K562 (cell line): Measurements from ENCODE around the gene GRAMD1B. TPM values are rescaled to one million over a fixed set of nuclear protein-coding genes. Genes with fewer than 3 reads are reported as not detected.

Source experiments
- ATAC-seq: fragments of 200-7000 bp; cut with Tn5 transposase; 3 replicates; pipeline ENCODE4 v1.9.1; 2020; ENCODE audit warnings: moderate library complexity
- BruUV-seq: library from RNA; stranded (reverse); fragments of 400-500 nt; replicated peaks from 2 replicates; lab custom pipeline; 2021; lab: Mats Ljungman, UMichigan
- CTCF ChIA-PET: fragments of 300-600 bp; formaldehyde crosslinking; extraction: SDS; loops from one replicate; lab custom pipeline; 2021; ENCODE audit warnings: low intra/inter-chr PET ratio; lab: Yijun Ruan, JAX
- POLR2A ChIA-PET: fragments of 300-600, 350-650 bp; sonication (Branson Sonifier 250); formaldehyde crosslinking; extraction: SDS; loops from one replicate; lab custom pipeline; 2021; ENCODE audit warnings: antibody characterized with exemption, inconsistent platforms; lab: Yijun Ruan, JAX
- DNase-seq, 4 experiments: peaks; one replicate each; pipeline versions ENCODE4 v3.0.0 to v3.0.0-alpha.2; 2011 to 2018; ENCODE audit warnings: low spot score in 3 of 4, mixed read lengths in 3 of 4; ENCODE audit errors: extremely low read depth in 1 of 4
- FAIRE-seq: peaks from 2 replicates; lab custom pipeline; 2011; peaks lifted over from hg19 to GRCh38; lab: Jason Lieb, UNC
- H2AFZ ChIP-seq: 2 replicates; pipeline ENCODE4 v1.6.0; 2011; ENCODE audit warnings: low read depth, low read length, control low read depth, inconsistent platforms
- H3K27ac ChIP-seq: fragments of 200-600 bp; 3 replicates; pipeline ENCODE4 v1.8.0; 2011; ENCODE audit warnings: low read depth, mild to moderate bottlenecking, control low read depth, inconsistent platforms, low read length, moderate library complexity, mixed read lengths; ENCODE audit errors: extremely low read depth
- H3K27me3 ChIP-seq, 2 experiments: fragments of 300-600 bp in 1 of 2; 2 replicates in 1 of 2; 3 replicates in 1 of 2; pipeline versions ENCODE4 v1.6.0 to v1.8.0; 2011; ENCODE audit warnings: inconsistent platforms in 2 of 2, low read length in 2 of 2, mild to moderate bottlenecking in 1 of 2, mixed read lengths in 1 of 2, moderate library complexity in 1 of 2; ENCODE audit not compliant: control insufficient read depth in 2 of 2, insufficient read depth in 2 of 2
- H3K36me3 ChIP-seq: fragments of 300-600 bp; 3 replicates; pipeline ENCODE4 v1.8.0; 2011; ENCODE audit warnings: mild to moderate bottlenecking, low read length, inconsistent platforms; ENCODE audit not compliant: control insufficient read depth, insufficient read depth
- H3K4me1 ChIP-seq, 2 experiments: fragments of 200-600 bp in 1 of 2; replicated peaks in 1 of 2; 2 replicates in 1 of 2; 3 replicates in 1 of 2; pipeline versions ENCODE4 v1.5.1 to v1.8.0; 2011; ENCODE audit warnings: inconsistent platforms in 2 of 2, low read length in 2 of 2, mild to moderate bottlenecking in 1 of 2, mixed read lengths in 1 of 2, moderate library complexity in 1 of 2; ENCODE audit not compliant: control insufficient read depth in 2 of 2, insufficient read depth in 2 of 2
- H3K4me2 ChIP-seq: 2 replicates; pipeline ENCODE4 v1.6.1; 2011; ENCODE audit warnings: low read length, control low read depth, inconsistent platforms, mixed read lengths; ENCODE audit not compliant: insufficient read depth
- H3K4me3 ChIP-seq: fragments of 200-600 bp; sonication (generic), shearing (Covaris generic); 2 replicates; pipeline ENCODE4 v1.5.1; 2016; ENCODE audit warnings: control low read depth, inconsistent platforms
- H3K79me2 ChIP-seq: fragments of 200-600 bp; 3 replicates; pipeline ENCODE4 v1.8.0; 2011; ENCODE audit warnings: low read length, inconsistent platforms; ENCODE audit not compliant: control insufficient read depth, insufficient read depth
- H3K9ac ChIP-seq, 2 experiments: 2 replicates each; pipeline versions ENCODE4 v1.6.0 to v1.6.1; 2011; ENCODE audit warnings: low read depth in 2 of 2, low read length in 2 of 2, control low read depth in 1 of 2, inconsistent platforms in 1 of 2, mild to moderate bottlenecking in 1 of 2, mixed read lengths in 1 of 2; ENCODE audit not compliant: insufficient read depth in 1 of 2
- H3K9me1 ChIP-seq: one replicate; pipeline ENCODE4 v1.6.0; 2011; ENCODE audit warnings: inconsistent platforms, mild to moderate bottlenecking, low read length, moderate library complexity; ENCODE audit not compliant: control insufficient read depth, insufficient read depth
- H3K9me3 ChIP-seq: replicated peaks from 2 replicates; pipeline ENCODE4 v1.5.1; 2011; ENCODE audit warnings: low read depth, low read length, inconsistent platforms; ENCODE audit not compliant: control insufficient read depth, insufficient read depth
- H4K20me1 ChIP-seq: replicated peaks from 2 replicates; pipeline ENCODE4 v1.6.1; 2011; ENCODE audit warnings: low read length, inconsistent platforms, mixed read lengths; ENCODE audit not compliant: control insufficient read depth, insufficient read depth
- ARID2 ChIP-seq: fragments of 450-650 bp; IDR thresholded peaks from 2 replicates; pipeline ENCODE4 v1.6.1; 2017; ENCODE audit warnings: antibody characterized with exemption, mild to moderate bottlenecking
- HMGN3 ChIP-seq: IDR thresholded peaks from 2 replicates; pipeline ENCODE4 v1.6.1; 2011; ENCODE audit warnings: borderline replicate concordance, low read depth, mild to moderate bottlenecking, mixed read lengths, low read length; ENCODE audit not compliant: insufficient read length; ENCODE audit errors: extremely low read depth
- MLLT1 ChIP-seq, 2 experiments: fragments of 450-650 bp; IDR thresholded peaks; 2 replicates each; pipeline ENCODE4 v1.6.1; 2016
- PRPF4 ChIP-seq: fragments of 200-400 bp; formaldehyde crosslinking; IDR thresholded peaks from one replicate; pipeline ENCODE4 v1.6.1; 2017; ENCODE audit warnings: low read length, low read depth, mild to moderate bottlenecking; ENCODE audit not compliant: insufficient read depth, poor library complexity, severe bottlenecking
- RFX5 ChIP-seq: IDR thresholded peaks from 2 replicates; pipeline ENCODE4 v1.6.1; 2011; ENCODE audit warnings: low read depth, mild to moderate bottlenecking, improper control_type of control experiment, low read length
- SMARCB1 ChIP-seq: IDR thresholded peaks from 2 replicates; pipeline ENCODE4 v1.6.1; 2011; ENCODE audit warnings: improper control_type of control experiment, low read depth; ENCODE audit not compliant: insufficient read length
- SNIP1 ChIP-seq: fragments of 450-650 bp; IDR thresholded peaks from 2 replicates; pipeline ENCODE4 v1.7.1; 2017; ENCODE audit warnings: low read depth, mild to moderate bottlenecking
- SUPT5H ChIP-seq: fragments of 450-650 bp; IDR thresholded peaks from 2 replicates; pipeline ENCODE4 v1.6.1; 2016
- ZNF184 ChIP-seq: sonication (generic); formaldehyde crosslinking; IDR thresholded peaks from 2 replicates; pipeline ENCODE4 v1.5.0; 2020; ENCODE audit warnings: missing genetic modification reagents
- WGBS: fragments of 100-300 bp; shearing (Covaris generic); methylation state at CpG from one replicate; pipeline ENCODE4 v1.1.6; 2016; ENCODE audit warnings: low coverage, mixed read lengths; ENCODE audit not compliant: insufficient coverage; ENCODE audit errors: missing lambda C conversion rate; 5-methylcytosine and 5-hydroxymethylcytosine counted together
- in situ Hi-C: fragments of 300-500 bp; cut with MboI; formaldehyde crosslinking; loops from 4 replicates; pipeline ENCODE4 v1.15.0; 2018; ENCODE audit warnings: inconsistent platforms, mixed read lengths
- intact Hi-C: fragments of 100-400 bp; cut with micrococcal nuclease; formaldehyde crosslinking; loops from 2 replicates; pipeline ENCODE4 v1.14.2; 2022
- polyA plus RNA-seq, 8 experiments: library from polyadenylated mRNA; depleted of rRNA in 4 of 8; stranded (reverse) in 5 of 8; unstranded in 3 of 8; fragments of >200 nt; fragmentation: Nextera tagmentation in 2 of 8; fragmentation: Illumina TruSeq in 1 of 8; extraction: Ambion mirVana in 2 of 8; extraction: Trizol in 1 of 8; gene quantifications; 2 replicates each; pipeline versions ENCODE4 v1.2.1 to v1.2.3, GENCODE V29; 2011 to 2014; ENCODE audit warnings: inconsistent platforms in 1 of 8, missing spikeins in 1 of 8
- total RNA-seq, 7 experiments: library from RNA; depleted of rRNA in 6 of 7; stranded (reverse); fragments of >200 nt in 6 of 7; fragmentation: Illumina TruSeq in 2 of 7; extraction: Trizol in 2 of 7; gene quantifications; 2 replicates each; pipeline versions ENCODE4 v1.2.1 to v1.2.3, GENCODE V29; 2011 to 2021; ENCODE audit warnings: low replicate concordance in 1 of 7

Gene GRAMD1B
- total and polyA plus RNA-seq, 9 of the 15 experiments (the other 6 are each of a cell fraction or from before 2014, with no cell fraction given), result 0.31 TPM; not detected in 8

DNA sequence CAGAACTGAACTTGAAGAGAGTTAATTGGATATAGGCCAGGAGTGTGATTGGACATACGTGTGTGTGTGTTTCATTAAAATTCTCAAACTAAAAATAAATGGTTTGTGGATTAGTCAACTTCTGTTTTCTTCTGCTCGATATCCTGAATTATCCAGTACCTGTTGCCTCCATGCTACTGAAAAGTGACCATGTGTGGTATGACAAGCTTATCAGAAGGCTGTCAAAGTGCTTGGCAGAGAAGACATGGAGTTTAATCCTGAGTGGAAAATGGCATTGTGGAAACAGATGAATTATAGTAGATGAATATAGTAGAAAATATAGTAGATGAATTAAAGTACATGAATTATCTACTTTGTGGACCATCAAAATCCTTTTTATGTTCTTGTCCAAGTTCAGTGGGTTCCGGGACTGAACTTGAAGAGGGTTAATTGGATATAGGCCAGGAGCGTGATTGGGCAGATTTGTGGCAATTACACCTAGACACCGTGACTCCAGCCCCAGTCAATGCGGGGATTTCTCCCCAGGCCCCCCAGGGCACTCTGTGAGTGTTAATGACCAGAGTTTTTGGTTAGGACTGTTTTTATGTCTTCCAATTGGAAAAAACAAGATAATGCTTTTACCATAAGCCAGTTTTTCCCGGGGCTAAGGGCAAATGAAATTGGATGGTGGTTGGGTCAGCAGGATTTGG is 30.1 kb downstream of the GRAMD1B start:
- intact Hi-C loops, result no loop called here
- Histone ChIP-seq H3K79me2 (no peaks in the 10 kb centered on the region), H3K9me1 (no peaks in the 10 kb centered on the region), H3K27me3 (peaks cover 0 to 4% of the 10 kb centered on the region in 2 experiments; a peak in 3 of 5 replicates), H3K4me2 (no peak overlapping the region), H3K36me3 (no peaks in the 10 kb centered on the region), H4K20me1 (no peaks in the 10 kb centered on the region), H3K4me1 (no peaks in the 10 kb centered on the region; a peak in 1 of 5 replicates), H3K4me3 (no peak overlapping the region), H3K27ac (no peak overlapping the region), H3K9me3 (no peaks in the 10 kb centered on the region), H2AFZ (no peak overlapping the region), H3K9ac (no peak overlapping the region)
- no peak for ATAC-seq
- ChIA-PET POLR2A (interaction anchor here (0.8 kb wide), 1 partner anchor 35 kb away, joined by 3 read pairs; no protein-coding TSS in a partner anchor), CTCF (no interaction called here)
- no peak for FAIRE-seq
- no peak for DNase-seq
- in situ Hi-C loops, result no loop called here
- BruUV-seq, result no TSS peak
- under 1% methylated on average over 7 of the region's 7 CpGs for WGBS
- TF ChIP-seq PRPF4 (no peak), ARID2 (no peak), MLLT1 (IDR thresholded peaks at IDR 0.05) (no peak), SNIP1 (no peak), ZNF184 (CRISPR knock-in tag) (no peak), SUPT5H (no peak), SMARCB1 (no peak), HMGN3 (no peak), RFX5 (no peak)
